AG04450 (cell line): Measurements from ENCODE around the gene RARRES1. TPM values are rescaled to one million over a fixed set of nuclear protein-coding genes. Genes with fewer than 3 reads are reported as not detected.

Experiments
- CTCF ChIA-PET: fragments of 300-600, 350-600 bp; formaldehyde crosslinking; extraction: SDS; loops from one replicate; lab custom pipeline; 2022; ENCODE audit warnings: antibody characterized with exemption, inconsistent platforms; lab: Charles Lee
- POLR2A ChIA-PET: fragments of 350-600 bp; formaldehyde crosslinking; extraction: SDS; loops from one replicate; lab custom pipeline; 2021; ENCODE audit warnings: antibody characterized with exemption, inconsistent platforms; lab: Yijun Ruan, JAX
- DNase-seq: peaks from one replicate; pipeline ENCODE4 v3.0.0-alpha.2; 2011; ENCODE audit warnings: low read depth, low spot score
- H3K27ac ChIP-seq: one replicate; pipeline ENCODE4 v1.5.1; 2012; ENCODE audit warnings: low read depth, low read length, control low read depth
- H3K27me3 ChIP-seq: one replicate; pipeline ENCODE4 v1.6.0; 2012; ENCODE audit warnings: low read length; ENCODE audit not compliant: control insufficient read depth, insufficient read depth
- H3K4me3 ChIP-seq: 2 replicates; pipeline ENCODE4 v1.5.1; 2011; ENCODE audit warnings: mild to moderate bottlenecking, low read depth, low read length, control low read depth
- H3K9me3 ChIP-seq: 2 replicates; pipeline ENCODE4 v1.5.1; 2012; ENCODE audit warnings: low read length; ENCODE audit not compliant: control insufficient read depth, insufficient read depth
- CTCF ChIP-seq: IDR thresholded peaks from 2 replicates; pipeline ENCODE4 v1.5.1; 2011; ENCODE audit warnings: low read depth, low read length, control low read depth, inconsistent platforms
- polyA plus RNA-seq: library from polyadenylated mRNA; depleted of rRNA; stranded (reverse); fragments of >200 nt; gene quantifications from 2 replicates; pipeline ENCODE4 v1.2.3, GENCODE V29; 2011

The RARRES1 gene
- polyA plus RNA-seq, 1 experiment = 50.4 TPM

GRCh38 chr3:158739078-158739477 lies 6.8 kb upstream of the RARRES1 start:
- no peak for DNase-seq
- Histone ChIP-seq H3K4me3 (no peak overlapping the region), H3K9me3 (peaks cover 9% of the 10 kb centered on the region), H3K27me3 (no peaks in the 10 kb centered on the region), H3K27ac (peak overlapping the region; percentile 89)
- ChIA-PET CTCF (interaction anchor here (5.4 kb wide), 1 partner anchor 12 kb away, joined by 37 read pairs; no protein-coding TSS in a partner anchor), POLR2A (no interaction called here)
- TF ChIP-seq CTCF = no peak

GRCh38 chr3:158738653-158739052 lies 6.4 kb upstream of the RARRES1 start:
- peak overlapping the region; percentile 89 for H3K27ac ChIP-seq
- DNase-seq = no peak
- peaks cover 9% of the 10 kb centered on the region for H3K9me3 ChIP-seq
- H3K27me3 ChIP-seq = no peaks in the 10 kb centered on the region
- no peak overlapping the region for H3K4me3 ChIP-seq
- ChIA-PET POLR2A (interaction anchor here (0.7 to 1.3 kb wide), 4 partner anchors 11 to 72 kb away, joined by 3 to 4 read pairs (median 4); no protein-coding TSS in a partner anchor), CTCF (interaction anchor here (5.4 kb wide), 1 partner anchor 11 kb away, joined by 37 read pairs; no protein-coding TSS in a partner anchor)
- TF ChIP-seq CTCF = no peak

- peaks cover 9% of the 10 kb centered on the region for H3K9me3 ChIP-seq
- POLR2A ChIA-PET = interaction anchor here (0.7 to 1.3 kb wide), 4 partner anchors 11 to 71 kb away, joined by 3 to 4 read pairs (median 4); no protein-coding TSS in a partner anchor
- TF ChIP-seq CTCF = no peak
- CTCF ChIA-PET = interaction anchor here (1.0 to 5.4 kb wide), 2 partner anchors 11 to 52 kb away, joined by 4 to 37 read pairs; no protein-coding TSS in a partner anchor
- H3K4me3 ChIP-seq = no peak overlapping the region
- H3K27me3 ChIP-seq = no peaks in the 10 kb centered on the region
- peak overlapping the region; percentile 89 for H3K27ac ChIP-seq
- DNase-seq = peak; percentile 83
Observed at GRCh38 chr3:158737976-158738615, 5.8 kb upstream of the RARRES1 start.

GRCh38 chr3:158737410-158737809 lies 5.2 kb upstream of the RARRES1 start:
- peak overlapping the region; percentile 89 for H3K27ac ChIP-seq
- no peak overlapping the region for H3K4me3 ChIP-seq
- no peak for TF ChIP-seq CTCF
- H3K9me3 ChIP-seq = peaks cover 8% of the 10 kb centered on the region
- no peak for DNase-seq
- H3K27me3 ChIP-seq = no peaks in the 10 kb centered on the region
- CTCF ChIA-PET = interaction anchor here (1.0 to 5.4 kb wide), 2 partner anchors 10 to 52 kb away, joined by 4 to 37 read pairs; no protein-coding TSS in a partner anchor
- POLR2A ChIA-PET = interaction anchor here (1.1 to 1.3 kb wide), 2 partner anchors 10 to 31 kb away, joined by 4 read pairs; no protein-coding TSS in a partner anchor
